SK-MEL-5 (cell line): ENCODE data around the gene MVB12B. TPM values are rescaled to one million over a fixed set of nuclear protein-coding genes. Genes with fewer than 3 reads are reported as not detected.
A peak's percentile ranks its signal among the peaks of the same experiment; 100 is the strongest.

Experiments
- DNase-seq: peaks from one replicate; pipeline ENCODE4 v3.0.0-alpha.2; 2016; ENCODE audit warnings: low read depth, low spot score
- in situ Hi-C: cut with HindIII; loops from 2 replicates; pipeline ENCODE4 v1.10.0; 2016; ENCODE audit warnings: low sequenced_read_pairs, high pct_unique_total_duplicates, low pct_unique_long_range_greater_than_20kb
- total RNA-seq: library from RNA; depleted of rRNA; stranded (reverse); fragments of >200 nt; shearing (Covaris generic); gene quantifications from 2 replicates; pipeline ENCODE4 v1.2.3, GENCODE V29; 2014

Gene MVB12B
- total RNA-seq, 1 experiment from 2014 or later: 3.1 TPM

DNA sequence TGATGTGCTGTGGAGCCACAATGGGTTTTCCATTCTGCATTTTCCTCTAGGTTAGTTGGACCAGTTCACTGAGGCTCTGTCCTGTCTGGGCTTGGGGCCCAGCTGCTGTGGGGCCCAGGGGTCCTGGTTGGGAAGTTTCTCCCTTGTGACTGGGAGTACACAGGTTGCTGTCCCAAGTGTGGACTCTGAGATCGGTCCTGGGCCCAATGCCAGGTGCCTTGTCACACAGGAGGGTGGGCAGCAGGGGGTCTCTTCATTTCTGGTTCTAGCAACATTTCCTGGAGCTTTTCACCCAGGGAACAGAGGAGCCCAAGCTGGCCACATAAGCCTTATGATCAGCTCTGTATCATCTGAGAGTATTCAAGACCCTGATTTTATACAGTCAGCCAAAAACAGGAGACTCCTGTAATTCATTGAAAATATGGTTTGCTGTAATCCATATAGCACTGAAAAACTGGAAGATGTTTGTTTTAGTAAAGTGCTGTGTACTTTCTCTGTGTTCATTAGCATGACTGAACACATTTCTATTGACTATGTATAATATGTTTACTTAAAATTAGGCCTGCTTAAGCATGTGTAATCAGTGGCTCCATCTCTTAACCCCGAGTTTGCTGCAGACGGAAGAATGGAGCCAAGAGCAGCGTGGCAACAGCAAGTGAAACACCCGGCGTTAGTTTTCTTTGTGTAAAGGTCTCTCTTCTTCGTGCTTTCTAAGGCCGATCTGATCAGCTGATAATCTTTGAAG, 62.5 kb downstream of the MVB12B start:
- in situ Hi-C loops: no loop called here
- no peak for DNase-seq

DNA sequence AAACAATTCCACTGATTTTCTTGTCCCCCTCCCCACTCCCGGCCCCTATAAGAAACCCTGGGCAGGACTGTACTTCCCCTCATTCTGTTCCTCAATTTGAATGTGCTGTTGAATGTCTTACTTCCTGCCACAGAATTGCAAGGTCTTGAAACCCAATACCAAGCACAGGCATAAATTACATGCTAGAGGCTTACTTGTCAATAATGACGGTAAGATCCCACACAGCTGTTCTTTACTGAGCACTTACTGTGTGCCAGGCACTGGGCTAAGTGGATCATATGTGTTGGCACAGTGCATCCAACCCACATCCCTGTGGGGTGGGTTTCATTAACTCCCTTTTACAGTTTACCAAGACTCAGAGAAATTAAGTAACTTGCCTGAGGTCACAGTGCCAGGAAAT, 63.4 kb downstream of the MVB12B start:
- in situ Hi-C loops: no loop called here

DNA sequence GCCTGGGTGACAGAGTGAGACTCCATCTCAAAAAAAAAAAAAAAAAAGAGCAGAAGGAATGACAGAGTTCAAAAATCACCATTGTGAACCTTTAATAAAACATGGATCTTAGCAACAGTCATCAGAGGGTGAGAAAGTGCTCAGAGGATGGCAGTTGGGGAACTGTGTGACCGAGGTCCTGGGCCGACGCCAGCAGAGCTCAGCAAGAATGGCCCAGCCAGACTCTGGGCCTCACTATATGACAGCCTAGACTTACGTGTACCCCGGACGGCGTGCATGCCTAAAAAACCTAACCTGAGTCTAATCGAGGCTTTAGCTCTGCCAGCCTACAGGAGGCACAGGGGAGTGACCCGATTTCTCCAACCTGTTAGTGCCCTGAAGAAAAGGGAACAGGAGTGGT, 64.3 kb downstream of the MVB12B start:
- in situ Hi-C loops: no loop called here
- no peak for DNase-seq

More for the DNA sequence above, 63.4 kb downstream of the MVB12B start:
- no peak for DNase-seq

DNA sequence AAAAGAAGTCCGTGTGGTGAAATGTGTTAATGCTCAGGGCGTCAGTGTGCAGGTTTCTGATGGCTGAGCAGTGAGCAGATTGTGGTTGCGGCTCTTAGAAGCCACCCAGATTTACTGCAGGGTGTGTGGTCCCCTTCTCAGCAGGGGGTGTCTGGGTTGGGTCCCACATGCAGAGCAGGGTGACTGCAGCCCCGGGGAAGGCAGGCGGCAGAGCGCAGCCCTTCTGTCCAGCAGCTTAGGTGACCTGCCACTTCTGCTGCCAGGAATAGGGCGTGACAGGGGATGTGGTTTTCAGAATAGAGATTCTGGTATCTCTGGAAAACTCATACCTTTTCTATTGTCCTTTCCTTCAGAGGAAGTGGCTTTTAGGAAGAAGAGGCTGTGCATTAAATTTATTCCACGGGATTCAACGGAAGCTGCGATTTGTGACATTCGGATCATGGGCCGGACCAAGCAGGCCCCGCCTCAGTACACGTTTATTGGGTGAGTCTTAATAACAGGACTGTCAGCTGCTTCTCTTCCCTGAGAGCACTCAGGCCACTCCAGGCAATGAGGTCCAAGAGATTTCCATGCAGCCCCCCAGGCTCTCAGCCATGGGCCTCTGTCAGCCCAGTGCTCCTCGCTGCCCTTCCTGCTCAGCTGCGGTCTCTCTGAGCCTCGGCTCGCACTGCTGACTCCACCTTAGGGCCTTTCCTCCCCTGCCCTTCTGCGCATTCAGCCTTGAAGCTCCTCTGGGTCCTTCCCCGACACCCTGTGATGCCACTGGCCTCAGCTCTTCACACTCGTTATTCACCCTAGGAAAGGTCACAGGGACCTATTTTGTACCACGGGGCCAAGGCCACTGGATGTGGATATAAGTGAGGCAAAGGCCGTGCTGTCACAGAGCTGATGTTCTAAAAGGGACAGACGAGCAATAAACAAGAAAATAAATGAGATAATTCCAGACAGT, 65.4 kb downstream of the MVB12B start:
- in situ Hi-C loops: no loop called here
- no peak for DNase-seq

DNA sequence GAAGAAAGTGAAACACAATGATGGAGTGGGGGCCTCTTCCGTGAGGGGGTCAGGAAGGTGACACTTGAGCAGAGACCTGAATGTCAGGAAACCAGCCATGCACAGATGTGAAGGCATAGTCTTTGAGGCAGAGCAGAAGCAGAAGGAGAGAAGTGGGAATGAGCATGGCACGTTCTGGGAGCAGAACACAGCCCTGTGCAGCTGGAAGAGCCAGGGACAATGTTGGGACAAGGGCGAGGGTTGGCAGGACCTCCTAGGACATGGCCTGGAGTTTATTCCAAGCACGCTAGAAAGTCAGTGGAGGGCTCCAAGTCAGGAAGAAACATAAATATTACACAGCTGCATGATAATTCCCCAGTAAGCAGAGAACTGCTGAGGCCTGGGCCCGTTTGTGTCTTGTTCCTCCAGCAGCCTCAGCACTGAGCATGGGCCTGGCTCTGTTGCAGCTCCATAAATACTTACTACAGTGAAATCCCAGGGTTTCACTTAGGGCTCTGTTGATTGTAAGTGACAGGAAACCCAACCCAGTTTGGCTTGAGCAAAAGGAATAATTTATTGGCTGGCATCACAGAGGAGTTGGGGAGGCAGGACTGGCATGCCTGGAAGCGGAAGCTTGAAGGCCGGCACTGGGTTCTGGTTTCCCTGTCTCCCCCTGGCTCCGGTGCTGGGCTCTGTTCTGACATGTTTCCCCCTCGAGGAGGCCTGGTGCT, 66.2 kb downstream of the MVB12B start:
- DNase-seq: no peak
- in situ Hi-C loops: no loop called here

DNA sequence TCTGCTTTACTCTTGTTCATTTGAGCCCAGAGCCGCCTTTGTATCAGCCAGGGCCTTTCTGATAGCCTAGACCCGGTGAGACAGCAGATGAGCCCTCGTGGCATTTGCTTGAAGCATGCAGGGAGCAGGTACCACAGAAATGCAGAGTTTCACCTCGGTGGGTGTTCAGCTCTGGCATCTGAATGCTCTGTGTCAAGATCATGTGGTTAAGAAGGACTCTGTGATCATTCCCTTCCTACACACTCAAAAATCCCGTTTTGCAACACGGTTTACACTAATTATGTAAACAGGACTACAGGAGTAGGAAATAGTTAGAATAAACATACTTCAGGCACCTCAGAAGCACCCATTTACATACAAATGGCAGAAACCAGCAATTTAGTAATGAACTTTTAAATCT, 67.2 kb downstream of the MVB12B start:
- no peak for DNase-seq

DNA sequence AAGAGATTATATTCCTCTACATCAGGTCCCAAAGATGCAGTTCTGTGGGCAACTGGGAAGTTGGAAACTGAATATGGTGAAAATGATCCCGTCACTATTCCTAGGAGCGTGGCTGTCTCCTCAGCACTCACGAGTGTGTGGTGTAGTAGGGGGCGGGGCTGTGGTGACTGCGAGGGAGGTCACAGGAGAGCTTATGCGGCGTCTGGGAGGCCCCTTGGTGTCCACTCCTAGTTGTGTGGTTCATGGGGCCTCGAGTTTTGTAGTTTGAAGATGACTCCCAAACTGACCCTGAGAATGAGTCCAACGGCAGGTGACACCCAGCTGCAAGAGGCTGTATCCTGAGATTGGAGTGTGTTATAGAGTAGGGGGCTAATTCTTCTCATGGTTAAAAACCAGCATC, 68.2 kb downstream of the MVB12B start:
- in situ Hi-C loops: no loop called here
- DNase-seq: no peak

More for the DNA sequence above, 67.2 kb downstream of the MVB12B start:
- in situ Hi-C loops: no loop called here

DNA sequence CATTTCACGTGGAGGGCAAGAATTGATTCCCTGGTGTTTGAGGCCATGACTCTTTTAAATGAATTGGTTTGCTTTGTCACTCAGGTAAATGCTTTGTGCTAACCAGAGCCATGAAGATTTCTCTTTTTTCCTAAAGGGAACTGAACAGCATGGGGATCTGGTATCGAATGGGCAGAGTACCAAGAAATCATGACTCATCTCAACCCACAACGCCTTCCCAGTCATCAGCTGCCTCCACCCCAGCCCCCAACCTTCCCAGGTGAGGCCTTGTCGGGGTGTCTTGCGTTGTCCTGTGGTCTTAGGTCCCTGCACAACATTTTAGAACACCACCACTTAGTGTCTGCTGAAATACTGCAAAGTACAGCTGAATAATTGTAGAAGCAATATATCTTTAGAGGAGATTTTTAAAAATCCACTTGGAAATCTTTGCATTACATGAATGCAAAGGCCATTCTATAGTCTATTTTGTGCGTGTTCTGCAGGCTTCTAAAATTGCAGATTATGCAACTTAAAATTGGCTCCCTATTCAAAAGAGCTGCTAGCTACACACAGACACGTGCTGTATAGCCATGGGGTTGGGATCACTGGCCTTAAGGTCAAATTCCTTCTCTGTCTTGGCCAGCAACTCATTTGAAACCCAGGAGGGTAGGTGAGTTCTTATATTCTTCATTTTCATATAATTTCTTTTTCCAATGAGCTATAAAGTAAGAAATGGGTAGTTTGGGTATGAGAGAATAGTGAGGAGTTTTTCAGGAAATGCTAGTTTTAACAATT, 69.0 kb downstream of the MVB12B start:
- no peak for DNase-seq
- in situ Hi-C loops: no loop called here

DNA sequence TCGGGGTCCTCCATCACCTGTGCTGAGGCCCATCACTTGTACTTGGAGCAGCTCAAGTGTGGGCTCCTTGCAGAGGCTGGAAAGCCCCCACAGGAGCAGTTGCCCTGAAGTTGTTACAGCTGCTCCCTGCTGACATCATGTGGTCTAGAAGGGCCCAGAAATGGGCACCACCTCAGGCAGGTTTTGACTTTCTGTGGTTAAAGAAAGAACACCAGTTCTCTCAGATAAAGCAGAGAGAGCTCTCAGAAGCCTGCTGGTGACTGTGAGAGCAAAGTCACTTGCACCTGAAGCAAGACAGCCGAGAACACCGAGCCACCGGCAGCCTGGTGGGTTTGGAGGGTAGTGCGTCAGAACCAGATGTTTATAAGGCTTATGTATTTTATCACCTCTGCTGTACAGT, 70.4 kb downstream of the MVB12B start:
- DNase-seq: no peak
- in situ Hi-C loops: no loop called here

DNA sequence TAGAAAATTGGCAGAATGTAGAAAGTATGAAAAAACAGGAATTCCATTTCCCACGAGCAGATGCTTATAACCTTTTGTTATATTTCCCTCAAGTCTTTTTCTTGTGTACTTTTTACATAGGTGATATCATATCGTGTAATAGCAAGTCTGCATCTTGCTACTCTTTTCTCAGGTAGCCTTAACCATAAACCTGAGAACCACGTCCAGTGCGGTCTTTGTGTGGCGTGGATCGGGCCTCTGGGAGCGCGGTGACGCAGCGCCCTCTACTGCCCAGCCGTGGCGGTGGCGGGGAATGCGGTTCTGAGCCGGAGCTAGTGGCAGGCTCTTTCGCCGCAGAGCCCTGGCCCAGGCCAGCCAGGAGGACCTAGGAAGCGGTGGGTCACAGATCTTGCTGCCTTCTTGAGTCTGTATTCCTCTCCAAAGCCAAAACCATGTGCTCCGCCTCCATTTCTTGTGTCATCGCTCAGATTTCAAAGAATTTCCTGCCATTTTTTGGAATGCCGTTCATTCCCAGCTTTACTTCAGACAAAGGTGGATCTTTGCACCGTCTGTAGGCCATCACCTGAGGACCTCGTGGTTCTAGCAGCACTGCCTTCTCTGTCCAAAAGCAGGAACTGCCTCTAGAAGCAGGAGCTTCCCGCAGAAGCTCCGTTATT, 71.9 kb downstream of the MVB12B start:
- DNase-seq: peak; percentile 30
- in situ Hi-C loops: no loop called here

DNA sequence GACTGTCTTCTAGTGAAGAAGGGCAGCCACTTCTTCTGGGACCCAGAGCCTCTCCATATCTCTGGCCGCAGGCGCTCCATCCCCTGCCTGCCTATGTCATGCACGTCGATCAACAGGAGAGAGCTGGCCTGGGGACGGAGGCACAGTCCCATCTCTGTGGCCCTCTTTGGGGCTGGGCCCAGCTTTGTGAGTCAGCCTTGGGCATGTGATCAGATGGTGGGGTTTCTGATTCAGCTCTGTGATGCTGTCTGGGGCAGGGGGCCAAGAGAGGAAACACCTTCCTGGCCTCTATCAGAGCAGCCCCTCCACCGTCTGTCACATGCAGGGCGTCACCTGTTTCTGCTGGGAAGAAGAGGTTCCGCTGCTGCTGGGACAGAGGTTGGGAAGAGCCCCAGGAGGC, 72.6 kb downstream of the MVB12B start:
- no peak for DNase-seq
- in situ Hi-C loops: no loop called here

DNA sequence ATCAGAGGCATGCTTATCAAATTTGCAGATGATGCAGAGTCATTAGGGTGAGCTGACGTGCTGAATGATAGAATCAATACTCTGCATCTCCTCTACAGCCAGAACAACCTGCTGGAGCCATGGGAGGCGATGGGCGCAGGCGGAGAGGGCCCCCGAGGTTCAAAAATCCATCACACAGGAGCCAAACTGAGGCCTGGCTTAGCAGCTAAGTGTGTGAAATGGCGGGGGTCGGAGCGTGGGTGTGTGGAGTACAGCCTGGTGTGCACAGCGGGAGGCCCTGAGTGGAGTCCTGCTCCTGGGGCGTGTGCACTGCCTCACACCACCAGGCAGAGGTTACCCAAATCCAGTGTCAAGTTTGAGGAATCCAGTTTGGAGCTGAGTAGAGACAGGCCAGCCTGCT, 73.2 kb downstream of the MVB12B start:
- DNase-seq: no peak
- in situ Hi-C loops: no loop called here

DNA sequence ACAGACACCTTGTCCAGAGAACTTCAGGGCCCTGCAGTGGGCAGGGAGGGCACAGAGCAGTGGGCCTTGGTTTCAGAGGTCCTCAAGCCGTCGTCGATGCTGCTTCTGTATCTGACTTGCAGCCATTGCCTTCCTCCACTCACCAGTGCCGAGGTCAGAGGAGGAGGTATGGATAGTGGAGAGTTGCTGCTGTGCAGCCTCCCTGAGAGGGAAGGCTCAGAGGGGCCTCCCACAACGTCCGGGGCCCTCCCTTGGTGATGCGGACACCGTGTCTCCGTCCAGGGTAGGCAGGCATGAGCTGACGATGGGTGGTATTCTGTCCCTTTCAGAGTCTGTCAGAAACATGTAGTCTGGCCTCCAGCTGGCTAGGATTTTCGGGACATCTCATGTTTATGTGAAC, 73.9 kb downstream of the MVB12B start:
- in situ Hi-C loops: no loop called here
- no peak for DNase-seq

DNA sequence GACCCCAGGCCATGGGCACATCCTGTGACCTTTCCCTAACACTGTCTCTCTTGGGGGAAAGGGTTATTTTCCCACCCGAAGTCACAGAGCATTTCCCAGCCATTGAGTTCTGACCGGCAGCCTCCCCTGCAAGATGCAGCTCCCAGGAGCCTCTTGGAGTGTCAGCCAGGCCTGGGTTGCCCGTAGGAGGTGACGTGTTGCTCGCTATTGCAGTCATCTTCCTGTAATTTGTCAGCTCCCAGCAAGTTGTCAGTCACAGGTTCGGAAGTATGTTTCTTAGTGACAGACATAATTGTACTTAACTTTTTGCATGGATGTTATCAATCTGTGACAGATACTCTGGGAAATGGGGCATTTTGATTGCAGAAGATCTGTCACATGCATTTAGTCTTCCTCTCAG, 74.5 kb downstream of the MVB12B start:
- in situ Hi-C loops: no loop called here
- DNase-seq: no peak

DNA sequence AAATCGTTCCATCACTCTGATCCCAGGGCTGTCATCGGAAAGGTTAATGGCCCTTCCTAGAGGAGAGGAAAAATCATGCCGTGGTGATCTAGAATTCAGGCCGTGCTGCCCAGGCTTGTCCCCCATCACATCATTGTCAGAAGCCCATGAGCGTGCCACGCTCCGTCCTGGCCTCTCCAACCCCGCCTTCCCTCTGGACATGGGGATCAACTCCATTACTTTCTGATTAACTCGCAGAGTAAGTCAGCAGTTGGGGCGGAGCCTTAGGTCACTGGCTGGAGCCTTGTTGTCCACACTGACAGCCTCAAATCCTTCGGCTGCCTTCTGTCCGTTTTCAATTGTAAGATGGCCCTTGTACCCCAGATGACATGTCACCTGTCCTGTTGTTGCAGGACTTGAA, 75.0 kb downstream of the MVB12B start:
- in situ Hi-C loops: no loop called here
- no peak for DNase-seq

DNA sequence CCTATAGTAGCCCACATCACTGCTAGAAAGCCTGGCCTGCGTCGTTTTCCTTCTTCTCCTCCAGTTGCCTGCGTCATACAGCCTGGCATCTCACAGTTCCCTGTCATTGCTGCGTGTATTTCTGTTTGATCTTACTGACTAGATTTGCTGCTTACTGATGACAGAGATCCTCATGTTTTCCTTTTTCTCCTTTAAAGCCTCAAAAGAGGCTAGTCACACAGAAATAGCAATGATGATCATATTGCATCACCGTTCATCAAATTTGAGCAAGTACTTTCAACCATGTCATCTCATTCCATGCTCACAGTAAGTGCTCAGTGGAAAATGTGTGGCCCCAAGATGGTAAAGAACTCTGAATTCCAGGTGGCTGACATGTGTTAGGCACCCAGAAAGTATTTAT, 76.8 kb downstream of the MVB12B start:
- no peak for DNase-seq
- in situ Hi-C loops: no loop called here

DNA sequence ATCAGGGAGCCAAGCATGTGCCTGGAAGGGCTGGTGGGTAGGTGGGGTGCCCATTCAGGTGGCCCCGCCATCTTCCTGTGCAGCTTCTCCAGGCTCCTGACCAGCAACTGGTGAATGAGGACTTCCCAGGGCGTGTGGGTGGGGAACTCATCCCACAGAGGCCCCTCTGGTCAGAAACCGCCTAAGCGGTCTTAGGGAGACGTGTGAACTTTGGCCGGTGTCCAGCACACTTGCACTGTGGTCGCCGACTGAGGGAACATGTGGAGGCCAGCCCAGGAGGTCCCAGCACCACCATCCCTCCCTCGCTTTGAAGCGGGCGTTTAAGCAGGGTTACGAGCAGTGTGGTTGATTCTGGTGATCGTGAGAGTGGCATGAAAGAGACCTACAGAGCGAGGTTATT, 77.8 kb downstream of the MVB12B start:
- in situ Hi-C loops: no loop called here
- DNase-seq: no peak
